ENCODE measurements around the gene FAM180B.
"Not testable (repeated sequence)": the region's sequence is repeated elsewhere in the genome, so short reads cannot be mapped to it uniquely, and the experiment has no call there.

FAM180B gene

DNA sequence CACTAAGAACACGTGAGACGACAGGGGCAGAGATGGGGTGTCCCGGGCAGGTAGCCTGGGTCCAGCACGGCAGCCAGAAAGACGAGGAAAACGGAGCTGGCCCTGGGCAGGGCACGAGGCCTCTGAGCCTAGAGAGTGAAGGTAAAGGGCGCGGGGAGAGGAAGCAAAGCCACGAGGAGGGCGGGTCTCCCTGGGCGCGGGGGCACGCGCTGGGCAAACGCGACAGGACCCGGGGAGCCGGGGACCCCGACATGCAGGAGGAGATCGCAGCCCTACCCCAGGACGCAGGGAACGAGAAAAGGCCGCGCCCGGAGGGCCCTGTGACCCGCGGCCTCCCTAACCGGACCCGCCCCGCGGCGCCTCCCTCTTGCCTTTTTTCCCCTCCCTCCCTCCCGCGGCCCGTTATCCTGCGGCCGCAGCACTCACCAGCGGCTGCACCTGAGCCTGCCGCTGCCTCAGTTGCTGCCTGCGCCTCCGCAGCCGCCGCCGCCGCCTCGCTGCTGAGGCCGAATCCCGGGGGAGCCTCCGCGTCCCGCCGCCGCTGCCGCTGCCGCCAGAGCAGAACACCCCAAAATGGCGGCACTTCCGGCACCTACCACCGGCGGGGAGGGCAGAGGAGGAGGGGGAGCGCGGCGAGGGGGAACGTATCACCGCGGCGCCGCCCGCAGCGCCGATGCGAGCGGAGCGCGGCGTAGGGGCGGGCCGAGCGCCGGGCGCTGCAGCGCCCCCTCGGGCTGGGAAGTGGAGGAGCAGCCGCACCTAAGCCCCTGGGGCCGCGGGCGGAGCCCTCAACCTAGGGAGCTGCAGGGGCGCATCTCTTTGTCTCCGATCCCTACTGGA, 33.7 kb upstream of the FAM180B start, which contains the start of gene CELF1:
TSS of gene CELF1 (minus strand) at position 567 of the 840 bp plus-strand sequence. CDS start 53,609 bp downstream, outside the sequence.
- Histone ChIP-seq H3K9me3 (replicated peaks; ENCODE audit: low read length) (no peaks in the 10 kb centered on the region), H3K4me1 (ENCODE audit: control insufficient read depth, insufficient read depth, low read length) (peaks cover 24% of the 10 kb centered on the region), H3K36me3 (ENCODE audit: insufficient read depth, low read length) (peaks cover 9% of the 10 kb centered on the region), H3K4me2 (ENCODE audit: low read length) (peak within 1 kb of the TSS; percentile 92), H3K4me3 (ENCODE audit: low read length) (peak within 1 kb of the TSS; percentile 94), H3K9ac (ENCODE audit: low read depth, low read length) (peak within 1 kb of the TSS; percentile 96), H3K27me3 (ENCODE audit: control insufficient read depth, insufficient read depth, low read length) (no peaks in the 10 kb centered on the region)

DNA sequence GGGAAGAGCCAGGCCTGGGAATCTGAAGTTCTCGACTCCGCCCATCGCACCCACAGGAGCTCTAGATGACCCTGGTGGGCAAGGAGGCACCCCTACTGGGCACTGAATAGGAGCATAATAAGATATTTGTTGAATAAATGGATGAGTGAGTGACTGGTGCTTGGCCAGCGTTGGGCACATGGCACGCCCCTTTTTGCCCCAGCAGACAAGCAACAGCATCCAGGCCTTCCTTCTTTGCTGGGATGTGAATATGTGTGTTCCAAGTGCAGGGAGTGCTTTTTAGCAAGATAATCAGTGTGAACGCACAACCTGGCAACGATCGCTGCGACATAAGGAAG, 33.1 kb upstream of the FAM180B start:
- Histone ChIP-seq H3K4me3 (ENCODE audit: low read length) (peak overlapping the region; percentile 94), H3K27me3 (ENCODE audit: control insufficient read depth, insufficient read depth, low read length) (no peaks in the 10 kb centered on the region), H3K4me2 (ENCODE audit: low read length) (peak overlapping the region; percentile 86), H3K9me3 (replicated peaks; ENCODE audit: low read length) (no peaks in the 10 kb centered on the region), H3K4me1 (ENCODE audit: control insufficient read depth, insufficient read depth, low read length) (peaks cover 21% of the 10 kb centered on the region), H3K9ac (ENCODE audit: low read depth, low read length) (peak overlapping the region; percentile 72), H3K36me3 (ENCODE audit: insufficient read depth, low read length) (peaks cover 9% of the 10 kb centered on the region)

DNA sequence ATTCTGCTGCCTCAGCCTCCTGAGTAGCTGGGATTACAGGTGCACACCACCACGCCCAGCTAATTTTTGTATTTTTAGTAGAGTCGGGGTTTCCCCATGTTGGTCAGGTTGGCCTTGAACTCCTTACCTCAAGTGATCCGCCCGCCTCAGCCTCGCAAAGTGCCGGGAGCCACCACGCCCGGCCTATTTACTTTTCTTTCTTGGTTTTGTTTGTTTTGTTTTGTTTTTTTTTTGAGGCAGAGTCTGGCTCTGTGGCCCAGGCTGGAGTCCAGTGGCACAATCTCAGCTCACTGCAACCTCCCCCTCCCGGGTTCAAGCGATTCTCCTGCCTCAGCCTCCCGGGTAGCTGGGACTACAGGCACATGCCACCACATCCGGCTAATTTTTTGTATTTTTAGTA, 29.5 kb upstream of the FAM180B start:
- not testable (repeated sequence) for H3K4me2 ChIP-seq (ENCODE audit: low read length); H3K4me3 ChIP-seq (ENCODE audit: low read length); H3K36me3 ChIP-seq (ENCODE audit: insufficient read depth, low read length); H3K9me3 ChIP-seq (replicated peaks; ENCODE audit: low read length); H3K4me1 ChIP-seq (ENCODE audit: control insufficient read depth, insufficient read depth, low read length); H3K9ac ChIP-seq (ENCODE audit: low read depth, low read length); H3K27me3 ChIP-seq (ENCODE audit: control insufficient read depth, insufficient read depth, low read length)

- no peaks in the 10 kb centered on the region for H3K9me3 ChIP-seq (replicated peaks; ENCODE audit: low read length)
Measured at GRCh38 chr11:47558695-47559094, 27.8 kb upstream of the FAM180B start.

DNA sequence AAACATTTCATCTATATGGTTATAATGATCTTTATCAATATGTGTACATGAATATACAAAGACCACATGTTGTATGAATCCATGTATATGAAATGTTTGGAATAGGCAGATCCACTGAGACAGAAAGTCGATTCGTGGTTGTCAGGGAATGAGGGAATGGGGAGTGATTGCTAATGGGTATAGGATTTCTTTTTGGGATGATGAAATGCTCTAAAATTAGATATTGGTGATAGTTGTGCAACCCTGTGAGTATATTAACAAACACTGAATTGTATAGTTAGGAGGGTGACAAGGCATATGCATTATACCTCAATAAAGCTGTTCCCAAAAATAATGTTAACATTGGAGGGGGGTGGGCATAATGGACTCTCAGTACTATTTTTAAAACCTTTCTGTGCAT, 26.1 kb upstream of the FAM180B start:
- no peaks in the 10 kb centered on the region for H3K27me3 ChIP-seq (ENCODE audit: control insufficient read depth, insufficient read depth, low read length)
- peaks cover 8% of the 10 kb centered on the region for H3K4me1 ChIP-seq (ENCODE audit: control insufficient read depth, insufficient read depth, low read length)
- no peak overlapping the region for H3K9ac ChIP-seq (ENCODE audit: low read depth, low read length)
- H3K9me3 ChIP-seq (replicated peaks; ENCODE audit: low read length): no peaks in the 10 kb centered on the region
- no peaks in the 10 kb centered on the region for H3K36me3 ChIP-seq (ENCODE audit: insufficient read depth, low read length)
- no peak overlapping the region for H3K4me2 ChIP-seq (ENCODE audit: low read length)
- no peak overlapping the region for H3K4me3 ChIP-seq (ENCODE audit: low read length)

More at GRCh38 chr11:47558695-47559094, 27.8 kb upstream of the FAM180B start:
- Histone ChIP-seq H3K36me3 (ENCODE audit: insufficient read depth, low read length) (no peaks in the 10 kb centered on the region), H3K9ac (ENCODE audit: low read depth, low read length) (no peak overlapping the region), H3K4me3 (ENCODE audit: low read length) (no peak overlapping the region), H3K27me3 (ENCODE audit: control insufficient read depth, insufficient read depth, low read length) (no peaks in the 10 kb centered on the region), H3K4me1 (ENCODE audit: control insufficient read depth, insufficient read depth, low read length) (peaks cover under 1% of the 10 kb centered on the region), H3K4me2 (ENCODE audit: low read length) (no peak overlapping the region)

GRCh38 chr11:47562393-47562792, 24.1 kb upstream of the FAM180B start:
- not testable (repeated sequence) for H3K4me3 ChIP-seq (ENCODE audit: low read length); H3K9ac ChIP-seq (ENCODE audit: low read depth, low read length); H3K4me1 ChIP-seq (ENCODE audit: control insufficient read depth, insufficient read depth, low read length); H3K9me3 ChIP-seq (replicated peaks; ENCODE audit: low read length); H3K4me2 ChIP-seq (ENCODE audit: low read length); H3K36me3 ChIP-seq (ENCODE audit: insufficient read depth, low read length); H3K27me3 ChIP-seq (ENCODE audit: control insufficient read depth, insufficient read depth, low read length)

DNA sequence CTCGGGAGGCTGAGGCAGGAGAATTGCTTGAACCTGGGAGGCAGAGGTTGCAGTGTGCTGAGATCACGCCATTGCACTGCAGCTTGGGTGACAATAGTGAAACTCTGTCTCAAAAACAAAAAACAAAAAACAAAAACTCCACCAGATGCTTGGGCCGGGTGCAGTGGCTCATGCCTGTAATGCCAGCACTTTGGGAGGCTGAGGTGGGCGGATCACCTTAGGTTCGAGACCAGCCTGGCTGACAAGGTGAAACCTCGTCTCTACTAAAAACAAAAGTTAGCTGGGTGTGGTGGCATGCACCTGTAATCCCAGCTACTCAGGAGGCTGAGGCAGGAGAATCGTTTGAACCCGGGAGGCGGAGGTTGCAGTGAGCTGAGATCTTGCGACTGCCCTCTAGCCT, 22.1 kb upstream of the FAM180B start:
- H3K4me3 ChIP-seq (ENCODE audit: low read length); H3K27me3 ChIP-seq (ENCODE audit: control insufficient read depth, insufficient read depth, low read length); H3K4me1 ChIP-seq (ENCODE audit: control insufficient read depth, insufficient read depth, low read length); H3K9me3 ChIP-seq (replicated peaks; ENCODE audit: low read length); H3K36me3 ChIP-seq (ENCODE audit: insufficient read depth, low read length); H3K9ac ChIP-seq (ENCODE audit: low read depth, low read length): not testable (repeated sequence)
- peak overlapping the region; percentile 99 for H3K4me2 ChIP-seq (ENCODE audit: low read length)

- no peaks in the 10 kb centered on the region for H3K9me3 ChIP-seq (replicated peaks; ENCODE audit: low read length)
- peaks cover 6% of the 10 kb centered on the region for H3K36me3 ChIP-seq (ENCODE audit: insufficient read depth, low read length)
- H3K4me2 ChIP-seq (ENCODE audit: low read length): peak overlapping the region; percentile 99
- H3K27me3 ChIP-seq (ENCODE audit: control insufficient read depth, insufficient read depth, low read length): no peaks in the 10 kb centered on the region
- peaks cover 8% of the 10 kb centered on the region for H3K4me1 ChIP-seq (ENCODE audit: control insufficient read depth, insufficient read depth, low read length)
- H3K4me3 ChIP-seq (ENCODE audit: low read length): peak overlapping the region; percentile 99
- H3K9ac ChIP-seq (ENCODE audit: low read depth, low read length): peak overlapping the region; percentile 99
Measured at GRCh38 chr11:47564933-47565339, 21.5 kb upstream of the FAM180B start.

GRCh38 chr11:47565340-47566148, 20.9 kb upstream of the FAM180B start, which contains the start of gene PTPMT1:
Gene PTPMT1, plus strand, starts transcription at chr11:47565599. Its CDS starts 24 bp downstream, at chr11:47565623.
- H3K27me3 ChIP-seq (ENCODE audit: control insufficient read depth, insufficient read depth, low read length): no peaks in the 10 kb centered on the region
- peak within 1 kb of the TSS; percentile 99 for H3K9ac ChIP-seq (ENCODE audit: low read depth, low read length)
- H3K9me3 ChIP-seq (replicated peaks; ENCODE audit: low read length): no peaks in the 10 kb centered on the region
- peak within 1 kb of the TSS; percentile 99 for H3K4me2 ChIP-seq (ENCODE audit: low read length)
- peak within 1 kb of the TSS; percentile 99 for H3K4me3 ChIP-seq (ENCODE audit: low read length)
- peaks cover 8% of the 10 kb centered on the region for H3K4me1 ChIP-seq (ENCODE audit: control insufficient read depth, insufficient read depth, low read length)
- peaks cover 6% of the 10 kb centered on the region for H3K36me3 ChIP-seq (ENCODE audit: insufficient read depth, low read length)

- H3K4me3 ChIP-seq (ENCODE audit: low read length): peak overlapping the region; percentile 99
- H3K27me3 ChIP-seq (ENCODE audit: control insufficient read depth, insufficient read depth, low read length): no peaks in the 10 kb centered on the region
- peak overlapping the region; percentile 99 for H3K9ac ChIP-seq (ENCODE audit: low read depth, low read length)
Measured at GRCh38 chr11:47566149-47566698, 20.3 kb upstream of the FAM180B start.

DNA sequence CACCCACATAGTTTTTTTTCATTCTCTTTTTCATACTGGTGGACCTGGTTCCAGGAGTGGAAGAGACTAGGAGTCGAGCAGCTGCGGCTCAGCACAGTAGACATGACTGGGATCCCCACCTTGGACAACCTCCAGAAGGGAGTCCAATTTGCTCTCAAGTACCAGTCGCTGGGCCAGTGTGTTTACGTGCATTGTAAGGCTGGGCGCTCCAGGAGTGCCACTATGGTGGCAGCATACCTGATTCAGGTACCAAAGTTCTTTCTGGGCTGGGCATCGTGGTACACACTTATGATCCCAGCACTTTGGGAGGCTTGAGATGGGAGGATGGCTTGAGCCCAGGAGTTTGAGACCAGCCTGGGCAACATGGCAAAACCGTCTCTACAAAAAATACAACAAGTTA, 16.8 kb upstream of the FAM180B start:
- Histone ChIP-seq H3K9ac (ENCODE audit: low read depth, low read length) (no peak overlapping the region), H3K4me3 (ENCODE audit: low read length) (no peak overlapping the region), H3K4me1 (ENCODE audit: control insufficient read depth, insufficient read depth, low read length) (peaks cover 26% of the 10 kb centered on the region), H3K36me3 (ENCODE audit: insufficient read depth, low read length) (peaks cover 38% of the 10 kb centered on the region), H3K4me2 (ENCODE audit: low read length) (no peak overlapping the region), H3K9me3 (replicated peaks; ENCODE audit: low read length) (no peaks in the 10 kb centered on the region), H3K27me3 (ENCODE audit: control insufficient read depth, insufficient read depth, low read length) (no peaks in the 10 kb centered on the region)

More at GRCh38 chr11:47566149-47566698, 20.3 kb upstream of the FAM180B start:
- Histone ChIP-seq H3K4me2 (ENCODE audit: low read length) (peak overlapping the region; percentile 99), H3K4me1 (ENCODE audit: control insufficient read depth, insufficient read depth, low read length) (peaks cover 8% of the 10 kb centered on the region), H3K36me3 (ENCODE audit: insufficient read depth, low read length) (peaks cover 9% of the 10 kb centered on the region), H3K9me3 (replicated peaks; ENCODE audit: low read length) (no peaks in the 10 kb centered on the region)

Data from skeletal muscle satellite cell (primary cell).